Measurements from ENCODE around the gene PIK3CG.

The PIK3CG gene

GRCh38 chr7:106858618-106859532, 6.2 kb upstream of the PIK3CG start:
- no peak for DNase-seq

DNA sequence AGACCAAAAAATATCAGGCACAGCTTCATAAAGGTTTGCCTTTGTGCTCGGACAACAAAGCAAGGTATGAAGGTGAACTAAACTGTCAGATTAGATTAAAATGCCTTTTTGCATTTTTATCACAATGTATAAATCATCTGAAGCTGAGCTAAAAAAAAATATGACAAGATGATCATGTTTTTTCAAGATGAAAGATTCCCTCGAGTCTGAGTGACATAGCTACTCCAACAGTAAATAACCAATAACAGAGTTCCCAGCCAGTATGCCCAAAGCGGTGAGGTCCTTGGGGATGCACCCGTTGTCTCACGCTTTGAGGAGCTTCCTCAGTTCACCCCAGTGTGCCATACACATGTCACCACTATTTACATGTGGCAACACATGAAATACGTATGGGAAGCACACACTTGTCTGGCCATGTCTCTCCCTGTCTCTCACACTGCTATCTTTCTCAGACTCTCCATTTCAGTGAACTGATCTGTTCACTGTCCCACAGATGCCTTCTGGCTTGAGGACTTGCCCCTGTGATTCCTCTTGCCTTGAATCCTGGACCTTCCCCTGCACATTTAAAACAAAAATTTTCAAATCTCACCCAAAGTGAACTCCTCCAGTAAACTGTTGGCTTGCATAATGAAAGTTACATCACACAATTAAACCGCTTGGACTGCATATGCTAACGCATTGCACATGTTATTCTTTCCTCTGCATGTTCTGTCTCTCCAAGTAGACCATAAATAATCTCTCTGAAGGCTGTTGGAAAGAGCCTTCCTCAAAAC, 2.6 kb upstream of the PIK3CG start:
- DNase-seq: no peak

GRCh38 chr7:106863274-106863997, 1.6 kb upstream of the PIK3CG start:
- DNase-seq: no peak

- no peak for DNase-seq
These were observed 592 bp upstream of the PIK3CG start for GRCh38 chr7:106864298-106865081.

GRCh38 chr7:106866298-106867281, 1.5 kb downstream of the PIK3CG start:
- no peak for DNase-seq

GRCh38 chr7:106867641-106868351, 2.7 kb downstream of the PIK3CG start:
- DNase-seq: no peak

GRCh38 chr7:106868364-106868763, 3.3 kb downstream of the PIK3CG start:
- no peak for DNase-seq

DNA sequence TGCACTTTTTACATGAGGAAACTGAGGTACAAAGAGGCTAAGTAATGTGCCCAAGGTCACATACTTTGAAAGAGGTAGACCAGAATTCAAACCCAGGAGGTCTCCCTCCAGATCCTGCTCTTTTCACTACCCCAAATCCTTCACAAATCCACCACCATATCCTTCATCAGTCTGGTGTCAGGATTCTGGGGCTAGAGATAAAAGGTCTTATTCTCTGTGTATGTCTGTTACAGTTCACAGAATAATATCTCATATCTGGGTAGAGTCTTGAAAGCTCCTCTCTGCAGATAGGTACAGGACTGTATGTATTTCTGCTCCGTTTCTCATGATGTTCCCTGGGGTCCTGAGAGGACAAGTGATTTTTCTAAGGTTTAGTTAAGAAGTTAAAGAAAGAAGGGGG, 4.9 kb downstream of the PIK3CG start:
- no peak for DNase-seq

GRCh38 chr7:106870528-106870927, 5.4 kb downstream of the PIK3CG start:
- no peak for DNase-seq

GRCh38 chr7:106870983-106871410, 5.9 kb downstream of the PIK3CG start:
- DNase-seq: no peak

DNA sequence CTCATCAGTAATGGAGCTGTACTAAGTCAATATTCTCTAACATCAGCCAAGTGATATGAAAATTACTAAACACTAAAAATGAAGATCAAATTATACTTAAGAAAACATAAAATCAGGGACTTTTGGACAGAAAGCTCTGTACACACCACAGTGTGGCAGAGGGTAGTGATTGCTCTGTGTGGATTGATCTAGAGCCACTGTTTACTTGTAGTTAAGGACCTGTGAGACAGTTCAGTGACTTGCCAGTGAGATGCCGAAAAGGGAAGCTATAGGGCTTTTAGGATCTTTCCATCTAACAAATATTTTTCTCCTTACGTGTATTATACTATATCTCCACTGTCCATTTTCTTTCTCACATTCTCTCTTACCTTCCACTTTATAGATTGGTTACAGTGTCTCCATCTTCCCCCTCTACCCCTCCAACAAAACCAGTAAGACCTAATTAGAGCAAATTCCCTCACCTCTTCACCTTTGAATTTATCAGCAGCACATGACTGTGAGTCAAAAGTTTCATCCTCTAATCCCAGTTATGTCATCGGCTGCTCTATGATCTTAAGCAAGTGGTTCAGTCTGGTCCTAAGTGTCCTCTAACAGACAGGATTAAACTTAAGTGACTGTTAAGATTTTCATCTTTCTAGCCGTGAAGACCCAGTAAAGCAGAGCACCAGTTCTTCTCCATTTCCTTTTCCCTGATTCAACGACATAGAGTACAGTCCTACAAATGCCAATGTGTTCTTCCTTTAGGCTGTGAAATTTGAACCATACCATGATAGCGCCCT, 6.9 kb downstream of the PIK3CG start:
- DNase-seq: no peak

GRCh38 chr7:106872763-106873162, 7.7 kb downstream of the PIK3CG start:
- no peak for DNase-seq

DNA sequence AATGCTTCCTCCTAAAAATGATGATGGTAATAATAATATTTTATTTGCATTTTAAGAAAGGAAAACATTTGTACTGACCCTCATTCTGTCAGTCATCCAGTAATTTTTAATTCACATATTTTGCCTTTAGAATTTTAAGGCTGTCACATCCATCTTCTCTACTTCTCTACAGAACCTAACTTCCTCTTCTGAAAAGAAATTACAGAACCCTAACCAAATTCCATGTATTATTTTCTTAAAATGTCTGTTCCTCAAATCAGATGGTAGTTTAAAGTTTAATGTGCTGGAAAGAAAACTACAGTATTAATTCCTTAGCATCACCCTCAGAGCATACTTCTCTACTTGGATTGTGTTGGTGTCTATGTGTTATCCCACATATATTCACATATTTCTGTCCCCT, 9.0 kb downstream of the PIK3CG start:
- no peak for DNase-seq

DNA sequence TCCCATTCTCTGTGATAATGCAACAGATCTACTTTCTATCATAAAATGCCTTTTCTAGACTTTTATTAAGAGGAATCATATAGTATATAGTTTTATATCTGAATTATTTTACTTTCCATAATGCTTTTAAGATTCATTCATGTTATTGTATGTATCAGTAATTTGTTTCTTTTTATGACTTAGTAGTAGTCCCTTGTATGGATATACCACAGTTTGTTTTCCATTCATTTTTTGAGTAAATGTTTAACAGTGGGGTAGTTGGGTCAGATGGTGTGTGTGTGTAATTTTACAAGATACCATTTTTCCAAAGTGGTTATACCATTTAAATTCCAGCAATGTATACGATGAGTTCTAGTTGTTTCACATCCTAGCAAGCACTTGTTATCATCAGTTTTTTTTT, 10.4 kb downstream of the PIK3CG start:
- DNase-seq: no peak

GRCh38 chr7:106878748-106879439, 13.8 kb downstream of the PIK3CG start:
- no peak for DNase-seq

- DNase-seq: no peak
These were observed 16.9 kb downstream of the PIK3CG start for GRCh38 chr7:106881984-106882383.

GRCh38 chr7:106883456-106884026, 18.5 kb downstream of the PIK3CG start:
- no peak for DNase-seq

GRCh38 chr7:106885652-106886051, 20.6 kb downstream of the PIK3CG start:
- no peak for DNase-seq

DNA sequence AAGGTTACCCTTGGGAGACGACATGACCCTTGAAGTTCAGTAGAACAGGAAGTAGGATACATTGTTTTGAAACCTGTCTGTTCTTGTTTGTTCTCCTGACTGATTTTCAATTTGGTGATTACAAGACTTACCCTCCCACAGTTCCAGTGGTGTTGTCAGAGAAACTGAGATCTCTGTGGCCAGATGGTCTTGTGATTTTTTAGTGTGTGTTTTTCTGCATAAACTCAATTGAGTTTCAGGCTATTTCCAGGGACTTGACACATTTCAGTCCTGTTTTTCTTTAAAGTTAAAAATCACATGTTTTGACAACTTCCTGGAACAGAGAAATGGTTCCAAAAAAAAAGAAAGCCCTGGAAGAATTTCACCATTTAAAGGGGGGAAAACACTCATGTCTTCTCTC, 22.3 kb downstream of the PIK3CG start:
- no peak for DNase-seq

All from stimulated activated CD8-positive, alpha-beta memory T cell treated with anti-CD3 and anti-CD28 coated beads, Interleukin-4, amount 100 ng/mL, for 48 hours (primary cell).